GM10248 (cell line): ENCODE data around the gene FRZB.
"Not testable (repeated sequence)": the region's sequence is repeated elsewhere in the genome, so short reads cannot be mapped to it uniquely, and the experiment has no call there.

Source experiments
- CTCF ChIA-PET: fragments of 300-600 bp; sonication (Branson Sonifier 250); formaldehyde crosslinking; extraction: SDS; loops from one replicate; lab custom pipeline; 2021; ENCODE audit warnings: antibody characterized with exemption; lab: Yijun Ruan, JAX
- POLR2A ChIA-PET: fragments of 350-650 bp; sonication (Branson Sonifier 250); formaldehyde crosslinking; extraction: SDS; loops from one replicate; lab custom pipeline; 2020; ENCODE audit warnings: antibody characterized with exemption; lab: Yijun Ruan, JAX
- DNase-seq: peaks from one replicate; pipeline ENCODE4 v3.0.0; 2012; ENCODE audit errors: extremely low spot score
- CTCF ChIP-seq: IDR thresholded peaks from 2 replicates; pipeline ENCODE4 v1.5.1; 2012; ENCODE audit warnings: mild to moderate bottlenecking, low read depth; ENCODE audit errors: extremely low read depth, missing control alignments, control extremely low read depth

FRZB gene

GRCh38 chr2:182893666-182894065, 27.2 kb upstream of the FRZB start:
- no peak for TF ChIP-seq CTCF
- ChIA-PET CTCF (no interaction called here), POLR2A (no interaction called here)
- no peak for DNase-seq

- DNase-seq, CTCF ChIA-PET, POLR2A ChIA-PET: not testable (repeated sequence)
Measured at GRCh38 chr2:182893035-182893434, 26.6 kb upstream of the FRZB start.

- POLR2A ChIA-PET = no interaction called here
- CTCF ChIA-PET = interaction anchor here (0.7 to 1.9 kb wide), 4 partner anchors 9 to 54 kb away, joined by 3 to 8 read pairs (median 4); no protein-coding TSS in a partner anchor
- DNase-seq = no peak
- TF ChIP-seq CTCF = no peak
Measured at GRCh38 chr2:182891611-182892010, 25.2 kb upstream of the FRZB start.

- no peak for DNase-seq
- ChIA-PET CTCF (interaction anchor here (1.4 to 1.9 kb wide), 3 partner anchors 10 to 54 kb away, joined by 3 to 8 read pairs (median 4); no protein-coding TSS in a partner anchor), POLR2A (no interaction called here)
- no peak for TF ChIP-seq CTCF
Measured at GRCh38 chr2:182890773-182891378, 24.4 kb upstream of the FRZB start.

GRCh38 chr2:182890305-182890704, 23.9 kb upstream of the FRZB start:
- TF ChIP-seq CTCF = no peak
- no peak for DNase-seq
- POLR2A ChIA-PET = no interaction called here
- CTCF ChIA-PET = no interaction called here

GRCh38 chr2:182887753-182888415, 21.4 kb upstream of the FRZB start:
- ChIA-PET CTCF (no interaction called here), POLR2A (no interaction called here)
- DNase-seq = no peak
- no peak for TF ChIP-seq CTCF

- POLR2A ChIA-PET = no interaction called here
- CTCF ChIA-PET = no interaction called here
- TF ChIP-seq CTCF = no peak
- DNase-seq = no peak
Measured at GRCh38 chr2:182887093-182887492, 20.7 kb upstream of the FRZB start.
